NT2/D1 (cell line): ENCODE data around the gene CTNNA2.

ENCODE experiments used
- SUZ12 ChIP-seq: IDR thresholded peaks from 2 replicates; pipeline ENCODE4 v1.6.1; 2011; ENCODE audit not compliant: insufficient read length, insufficient read depth; ENCODE audit errors: extremely low read depth
- YY1 ChIP-seq: IDR thresholded peaks from 2 replicates; pipeline ENCODE4 v1.6.1; 2011; ENCODE audit not compliant: insufficient read length, insufficient read depth
- ZNF274 ChIP-seq: IDR thresholded peaks from 2 replicates; pipeline ENCODE4 v1.6.1; 2011; ENCODE audit warnings: mild to moderate bottlenecking, low read depth, low read length

DNA sequence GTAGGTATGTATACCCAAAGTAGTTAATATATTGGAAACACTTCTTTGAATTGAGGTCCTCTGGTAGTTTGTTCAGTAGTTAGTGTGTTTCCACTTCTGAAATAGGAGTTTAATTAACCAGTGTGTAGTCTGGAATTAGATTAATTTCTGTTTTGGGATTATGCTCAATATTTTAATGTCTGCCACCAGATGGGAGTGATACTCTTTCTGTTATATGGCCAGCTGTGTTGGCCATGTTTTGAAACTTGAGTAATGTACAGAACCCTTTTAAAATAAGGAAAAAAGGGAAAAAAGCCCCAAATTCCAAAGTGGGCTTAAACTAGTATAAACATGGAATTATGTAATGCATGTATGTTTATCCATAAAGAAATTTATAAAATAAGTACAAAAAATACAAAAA, 147.7 kb downstream of the CTNNA2 start:
- TF ChIP-seq YY1: no peak
- TF ChIP-seq ZNF274: no peak
- TF ChIP-seq SUZ12: no peak
